ENCODE data around the gene INSRR. TPM values are rescaled to one million over a fixed set of nuclear protein-coding genes. Genes with fewer than 3 reads are reported as not detected.

INSRR gene
- total and polyA plus RNA-seq, 9 of the 15 experiments (the other 6 are each of a cell fraction or from before 2014, with no cell fraction given) = 0.03 to 0.18 (median 0.06) TPM; not detected in 3

- TF ChIP-seq, protein P1, sequence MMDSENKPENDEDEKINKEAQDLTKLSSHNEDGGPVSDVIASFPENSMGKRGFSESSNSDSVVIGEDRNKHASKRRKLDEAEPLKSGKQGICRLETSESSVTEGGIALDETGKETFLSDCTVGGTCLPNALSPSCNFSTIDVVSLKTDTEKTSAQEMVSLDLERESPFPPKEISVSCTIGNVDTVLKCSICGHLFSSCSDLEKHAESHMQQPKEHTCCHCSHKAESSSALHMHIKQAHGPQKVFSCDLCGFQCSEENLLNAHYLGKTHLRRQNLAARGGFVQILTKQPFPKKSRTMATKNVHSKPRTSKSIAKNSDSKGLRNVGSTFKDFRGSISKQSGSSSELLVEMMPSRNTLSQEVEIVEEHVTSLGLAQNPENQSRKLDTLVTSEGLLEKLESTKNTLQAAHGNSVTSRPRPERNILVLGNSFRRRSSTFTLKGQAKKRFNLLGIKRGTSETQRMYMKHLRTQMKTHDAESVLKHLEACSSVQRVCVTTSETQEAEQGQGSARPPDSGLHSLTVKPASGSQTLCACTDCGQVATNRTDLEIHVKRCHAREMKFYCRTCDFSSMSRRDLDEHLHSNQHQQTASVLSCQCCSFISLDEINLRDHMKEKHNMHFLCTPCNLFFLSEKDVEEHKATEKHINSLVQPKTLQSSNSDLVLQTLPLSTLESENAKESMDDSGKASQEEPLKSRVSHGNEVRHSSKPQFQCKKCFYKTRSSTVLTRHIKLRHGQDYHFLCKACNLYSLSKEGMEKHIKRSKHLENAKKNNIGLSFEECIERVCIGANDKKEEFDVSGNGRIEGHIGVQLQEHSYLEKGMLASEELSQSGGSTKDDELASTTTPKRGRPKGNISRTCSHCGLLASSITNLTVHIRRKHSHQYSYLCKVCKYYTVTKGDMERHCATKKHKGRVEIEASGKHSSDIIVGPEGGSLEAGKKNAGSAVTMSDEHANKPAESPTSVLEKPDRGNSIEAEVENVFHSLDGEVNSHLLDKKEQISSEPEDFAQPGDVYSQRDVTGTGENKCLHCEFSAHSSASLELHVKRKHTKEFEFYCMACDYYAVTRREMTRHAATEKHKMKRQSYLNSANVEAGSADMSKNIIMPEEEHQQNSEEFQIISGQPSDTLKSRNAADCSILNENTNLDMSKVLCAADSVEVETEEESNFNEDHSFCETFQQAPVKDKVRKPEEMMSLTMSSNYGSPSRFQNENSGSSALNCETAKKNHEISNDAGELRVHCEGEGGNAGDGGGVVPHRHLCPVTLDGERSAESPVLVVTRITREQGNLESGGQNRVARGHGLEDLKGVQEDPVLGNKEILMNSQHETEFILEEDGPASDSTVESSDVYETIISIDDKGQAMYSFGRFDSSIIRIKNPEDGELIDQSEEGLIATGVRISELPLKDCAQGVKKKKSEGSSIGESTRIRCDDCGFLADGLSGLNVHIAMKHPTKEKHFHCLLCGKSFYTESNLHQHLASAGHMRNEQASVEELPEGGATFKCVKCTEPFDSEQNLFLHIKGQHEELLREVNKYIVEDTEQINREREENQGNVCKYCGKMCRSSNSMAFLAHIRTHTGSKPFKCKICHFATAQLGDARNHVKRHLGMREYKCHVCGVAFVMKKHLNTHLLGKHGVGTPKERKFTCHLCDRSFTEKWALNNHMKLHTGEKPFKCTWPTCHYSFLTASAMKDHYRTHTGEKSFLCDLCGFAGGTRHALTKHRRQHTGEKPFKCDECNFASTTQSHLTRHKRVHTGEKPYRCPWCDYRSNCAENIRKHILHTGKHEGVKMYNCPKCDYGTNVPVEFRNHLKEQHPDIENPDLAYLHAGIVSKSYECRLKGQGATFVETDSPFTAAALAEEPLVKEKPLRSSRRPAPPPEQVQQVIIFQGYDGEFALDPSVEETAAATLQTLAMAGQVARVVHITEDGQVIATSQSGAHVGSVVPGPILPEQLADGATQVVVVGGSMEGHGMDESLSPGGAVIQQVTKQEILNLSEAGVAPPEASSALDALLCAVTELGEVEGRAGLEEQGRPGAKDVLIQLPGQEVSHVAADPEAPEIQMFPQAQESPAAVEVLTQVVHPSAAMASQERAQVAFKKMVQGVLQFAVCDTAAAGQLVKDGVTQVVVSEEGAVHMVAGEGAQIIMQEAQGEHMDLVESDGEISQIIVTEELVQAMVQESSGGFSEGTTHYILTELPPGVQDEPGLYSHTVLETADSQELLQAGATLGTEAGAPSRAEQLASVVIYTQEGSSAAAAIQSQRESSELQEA (IDR thresholded peaks at IDR 0.05; ENCODE audit: low read depth) = no peak
- no peak for TF ChIP-seq ZNF75A (CRISPR knock-in tag; IDR thresholded peaks at IDR 0.05)
- no peak overlapping the region for H3K4me3 ChIP-seq
- no TSS peak for BruUV-seq (replicated peaks)
Observed at GRCh38 chr1:156904187-156904959, 45.5 kb upstream of the INSRR start.

More at GRCh38 chr1:156904187-156904959, 45.5 kb upstream of the INSRR start:
- 49% methylated on average over 17 of the region's 19 CpGs for WGBS (ENCODE audit: insufficient coverage, low coverage, missing lambda C conversion rate)
- no peaks in the 10 kb centered on the region for H3K36me3 ChIP-seq (ENCODE audit: control insufficient read depth, insufficient read depth, low read length)
- DNase-seq (ENCODE audit: extremely low read depth in 1 of 4, low spot score in 3 of 4) = no peak
- H3K4me1 ChIP-seq (replicated peaks in 1 of 2; ENCODE audit: control insufficient read depth in 2 of 2, insufficient read depth in 2 of 2, low read length in 2 of 2) = peaks cover 23 to 54% of the 10 kb centered on the region in 2 experiments
- no peak overlapping the region for H3K27ac ChIP-seq (ENCODE audit: extremely low read depth, low read depth, low read length)
- no peak overlapping the region for H2AFZ ChIP-seq (ENCODE audit: low read depth, low read length)
- H3K9me3 ChIP-seq (replicated peaks; ENCODE audit: control insufficient read depth, insufficient read depth, low read depth, low read length) = no peaks in the 10 kb centered on the region
- FAIRE-seq = no peak
- ATAC-seq = no peak
- H3K79me2 ChIP-seq (ENCODE audit: control insufficient read depth, insufficient read depth, low read length) = no peaks in the 10 kb centered on the region
- H3K9me1 ChIP-seq (ENCODE audit: control insufficient read depth, insufficient read depth, low read length) = peaks cover 4% of the 10 kb centered on the region
- in situ Hi-C loops (cut with MboI) (no loop called here), intact Hi-C loops (cut with micrococcal nuclease) (no loop called here)
- ChIA-PET CTCF (ENCODE audit: low intra/inter-chr PET ratio) (no interaction called here), POLR2A (no interaction called here)
- H3K4me2 ChIP-seq (ENCODE audit: insufficient read depth, low read length) = no peak overlapping the region
- peak overlapping the region in 1 of 2 experiments; percentile 28; a peak in 1 of 4 replicates for H3K9ac ChIP-seq (ENCODE audit: insufficient read depth in 1 of 2, low read depth in 2 of 2, low read length in 2 of 2)
- H4K20me1 ChIP-seq (replicated peaks; ENCODE audit: control insufficient read depth, insufficient read depth, low read length) = no peaks in the 10 kb centered on the region
- no peaks in the 10 kb centered on the region for H3K27me3 ChIP-seq (ENCODE audit: control insufficient read depth in 2 of 2, insufficient read depth in 2 of 2, low read length in 2 of 2)

All from K562 (cell line).